Measurements from ENCODE around the gene C22orf39. TPM values are rescaled to one million over a fixed set of nuclear protein-coding genes. Genes with fewer than 3 reads are reported as not detected.

Gene C22orf39
- total RNA-seq, 2 donors from 2014 or later, result 21.6 to 21.8 TPM

GRCh38 chr22:19466848-19467752 is 19.6 kb upstream of the C22orf39 start:
- no peak overlapping the region for H3K4me3 ChIP-seq
- H3K36me3 ChIP-seq, result peaks cover 32% of the 10 kb centered on the region
- H3K9ac ChIP-seq (ENCODE audit: low read depth in 2 of 2, low read length in 2 of 2), result no peak overlapping the region
- DNase-seq, result no peak
- H3K4me1 ChIP-seq, result no peaks in the 10 kb centered on the region
- H3K9me3 ChIP-seq, result no peaks in the 10 kb centered on the region
- intact Hi-C loops (cut with DNase I), result no loop called here
- no peak overlapping the region for H3K27ac ChIP-seq
- H3K27me3 ChIP-seq, result no peaks in the 10 kb centered on the region
- no peak for TF ChIP-seq CTCF (IDR thresholded peaks at IDR 0.05)

GRCh38 chr22:19466126-19466716 is 18.7 kb upstream of the C22orf39 start:
- Histone ChIP-seq H3K36me3 (peaks cover 32% of the 10 kb centered on the region), H3K9ac (ENCODE audit: low read depth in 2 of 2, low read length in 2 of 2) (no peak overlapping the region), H3K4me1 (no peaks in the 10 kb centered on the region), H3K27ac (no peak overlapping the region), H3K27me3 (no peaks in the 10 kb centered on the region), H3K9me3 (no peaks in the 10 kb centered on the region), H3K4me3 (no peak overlapping the region)
- no peak for DNase-seq
- intact Hi-C loops (cut with DNase I), result no loop called here
- no peak for TF ChIP-seq CTCF (IDR thresholded peaks at IDR 0.05)

- Histone ChIP-seq H3K27me3 (no peaks in the 10 kb centered on the region), H3K9me3 (no peaks in the 10 kb centered on the region), H3K36me3 (peaks cover 28% of the 10 kb centered on the region), H3K9ac (ENCODE audit: low read depth in 2 of 2, low read length in 2 of 2) (no peak overlapping the region), H3K4me3 (no peak overlapping the region), H3K27ac (no peak overlapping the region), H3K4me1 (no peaks in the 10 kb centered on the region)
- no peak for DNase-seq
- TF ChIP-seq CTCF (IDR thresholded peaks at IDR 0.05), result no peak
- intact Hi-C loops (cut with DNase I), result no loop called here
Measured at GRCh38 chr22:19464975-19465374, 17.5 kb upstream of the C22orf39 start.

GRCh38 chr22:19464546-19464945 is 17.0 kb upstream of the C22orf39 start:
- DNase-seq, result no peak
- Histone ChIP-seq H3K27me3 (no peaks in the 10 kb centered on the region), H3K27ac (no peak overlapping the region), H3K36me3 (peaks cover 24% of the 10 kb centered on the region), H3K4me3 (no peak overlapping the region), H3K9me3 (no peaks in the 10 kb centered on the region), H3K9ac (ENCODE audit: low read depth in 2 of 2, low read length in 2 of 2) (no peak overlapping the region), H3K4me1 (no peaks in the 10 kb centered on the region)
- intact Hi-C loops (cut with DNase I), result no loop called here
- no peak for TF ChIP-seq CTCF (IDR thresholded peaks at IDR 0.05)

- H3K9ac ChIP-seq (ENCODE audit: low read depth in 2 of 2, low read length in 2 of 2), result no peak overlapping the region
- no peak overlapping the region for H3K27ac ChIP-seq
- H3K36me3 ChIP-seq, result peaks cover 22% of the 10 kb centered on the region
- no peaks in the 10 kb centered on the region for H3K9me3 ChIP-seq
- TF ChIP-seq CTCF (IDR thresholded peaks at IDR 0.05), result no peak
- no peaks in the 10 kb centered on the region for H3K4me1 ChIP-seq
- H3K27me3 ChIP-seq, result no peaks in the 10 kb centered on the region
- intact Hi-C loops (cut with DNase I), result no loop called here
- no peak for DNase-seq
- H3K4me3 ChIP-seq, result no peak overlapping the region
Measured at GRCh38 chr22:19463491-19464469, 16.3 kb upstream of the C22orf39 start.
